Liver (tissue), 9 donors: Measurements from ENCODE around the gene KIAA0825. TPM values are rescaled to one million over a fixed set of nuclear protein-coding genes. Genes with fewer than 3 reads are reported as not detected.

Experiments
- DNase-seq: peaks from one replicate; pipeline ENCODE4 v3.0.0-alpha.2; 2017; ENCODE audit warnings: low spot score
- H3K27ac ChIP-seq, 2 donors: one replicate each; pipeline ENCODE4 v1.7.0; 2013; ENCODE audit warnings: inconsistent platforms in 2 of 2, low read length in 2 of 2, control low read depth in 1 of 2, low read depth in 1 of 2, mild to moderate bottlenecking in 1 of 2
- H3K27me3 ChIP-seq, 4 donors: one replicate each; pipeline versions ENCODE4 v1.6.1 to v1.7.0; 2013; ENCODE audit warnings: low read length in 3 of 4, inconsistent platforms in 1 of 4, mild to moderate bottlenecking in 1 of 4, moderate library complexity in 1 of 4; ENCODE audit not compliant: control insufficient read depth in 4 of 4, insufficient read depth in 4 of 4
- H3K36me3 ChIP-seq, 4 donors: one replicate each; pipeline versions ENCODE4 v1.6.1 to v1.7.0; 2013; ENCODE audit warnings: low read length in 3 of 4, mild to moderate bottlenecking in 3 of 4, low read depth in 1 of 4, moderate library complexity in 1 of 4; ENCODE audit not compliant: control insufficient read depth in 4 of 4, insufficient read depth in 3 of 4
- H3K4me1 ChIP-seq, 4 donors: one replicate each; pipeline versions ENCODE4 v1.6.1 to v1.7.0; 2013; ENCODE audit warnings: low read length in 3 of 4, mild to moderate bottlenecking in 3 of 4, moderate library complexity in 1 of 4; ENCODE audit not compliant: control insufficient read depth in 4 of 4, insufficient read depth in 4 of 4
- H3K4me3 ChIP-seq, 3 donors: one replicate each; pipeline versions ENCODE4 v1.6.1 to v1.7.0; 2013; ENCODE audit warnings: low read length in 3 of 3, control low read depth in 1 of 3, low read depth in 1 of 3, mild to moderate bottlenecking in 1 of 3
- H3K9ac ChIP-seq, 2 donors: one replicate each; pipeline ENCODE4 v1.7.0; 2013; ENCODE audit warnings: low read length in 2 of 2, mild to moderate bottlenecking in 2 of 2, moderate library complexity in 2 of 2, control low read depth in 1 of 2, low read depth in 1 of 2
- H3K9me3 ChIP-seq, 4 donors: one replicate each; pipeline versions ENCODE4 v1.6.1 to v1.7.0; 2013; ENCODE audit warnings: low read length in 3 of 4; ENCODE audit not compliant: control insufficient read depth in 4 of 4
- CTCF ChIP-seq: fragments of 150-350 bp; IDR thresholded peaks from 2 replicates; pipeline ENCODE4 v1.5.1; 2017; ENCODE audit warnings: improper control_type of control experiment, low read depth, low read length; ENCODE audit not compliant: missing input control
- FOXA1 ChIP-seq: IDR thresholded peaks from 2 replicates; pipeline ENCODE4 v1.6.1; 2016; ENCODE audit warnings: antibody characterized with exemption
- FOXA2 ChIP-seq: IDR thresholded peaks from 2 replicates; pipeline ENCODE4 v1.6.1; 2016; ENCODE audit warnings: antibody characterized with exemption
- HNF4G ChIP-seq: IDR thresholded peaks from 2 replicates; pipeline ENCODE4 v1.6.1; 2016; ENCODE audit warnings: antibody characterized with exemption
- JUND ChIP-seq, 2 donors: IDR thresholded peaks; 2 replicates each; pipeline ENCODE4 v1.6.1; 2016; ENCODE audit warnings: antibody characterized with exemption in 2 of 2
- NR2F2 ChIP-seq: IDR thresholded peaks from 2 replicates; pipeline ENCODE4 v1.6.1; 2016; ENCODE audit warnings: antibody characterized with exemption
- RAD21 ChIP-seq, 2 donors: IDR thresholded peaks; 2 replicates each; pipeline ENCODE4 v1.6.1; 2016; ENCODE audit warnings: antibody characterized with exemption in 2 of 2, mild to moderate bottlenecking in 2 of 2
- REST ChIP-seq: IDR thresholded peaks from 2 replicates; pipeline ENCODE4 v1.6.1; 2016; ENCODE audit warnings: antibody characterized with exemption, mild to moderate bottlenecking
- RXRA ChIP-seq, 2 donors: IDR thresholded peaks; 2 replicates each; pipeline ENCODE4 v1.6.1; 2017 to 2018; ENCODE audit warnings: antibody characterized with exemption in 2 of 2, mild to moderate bottlenecking in 1 of 2
- TAF1 ChIP-seq: conservative IDR thresholded peaks from 2 replicates; pipeline ENCODE4 v1.6.1; 2016; ENCODE audit warnings: antibody characterized with exemption, mild to moderate bottlenecking
- YY1 ChIP-seq: IDR thresholded peaks from 2 replicates; pipeline ENCODE4 v1.6.1; 2016; ENCODE audit warnings: antibody characterized with exemption, mild to moderate bottlenecking
- WGBS: extraction: QIAGEN DNeasy Blood & Tissue Kit; methylation state at CpG from one replicate; pipeline ENCODE4 v1.1.7; 2013; 5-methylcytosine and 5-hydroxymethylcytosine counted together
- polyA plus RNA-seq, 2 donors: library from polyadenylated mRNA; stranded (reverse) in 1 of 2; unstranded in 1 of 2; fragments of 200-250 nt in 1 of 2; fragments of >200 nt in 1 of 2; fragmentation: Nextera tagmentation in 1 of 2; extraction: Ambion mirVana in 1 of 2; gene quantifications; one replicate each; pipeline versions ENCODE4 v1.2.1 to v1.2.3, GENCODE V29; 2013 to 2015
- total RNA-seq, 2 donors: library from RNA; depleted of rRNA; stranded (reverse); fragments of >200 nt; gene quantifications; one replicate each; pipeline ENCODE4 v1.2.3, GENCODE V29; 2014
- donor health status: healthy.
- donor health status: healthy.
- donor health status: healthy.
- donor health status: healthy.
- donor health status: healthy.

The KIAA0825 gene
- total and polyA plus RNA-seq, 4 donors: 0.25 to 3.2 (median 1.2) TPM

GRCh38 chr5:94402096-94402495, 216.3 kb downstream of the KIAA0825 start:
- WGBS: 96% methylated on average over 3 of the region's 3 CpGs
- H3K27me3 ChIP-seq: no peaks in the 10 kb centered on the region
- H3K9ac ChIP-seq: no peak overlapping the region

GRCh38 chr5:94397508-94397907, 220.9 kb downstream of the KIAA0825 start:
- no peaks in the 10 kb centered on the region for H3K36me3 ChIP-seq
- no peak for TF ChIP-seq YY1
- TF ChIP-seq RAD21 (IDR thresholded peaks at IDR 0.05): peak in 1 of 2 donors; percentile 57
- DNase-seq: no peak
- no peak overlapping the region for H3K27ac ChIP-seq
- H3K27me3 ChIP-seq: no peaks in the 10 kb centered on the region
- no peak overlapping the region for H3K9ac ChIP-seq
- no peaks in the 10 kb centered on the region for H3K9me3 ChIP-seq
- H3K4me3 ChIP-seq: no peak overlapping the region
- no peaks in the 10 kb centered on the region for H3K4me1 ChIP-seq

More at GRCh38 chr5:94402096-94402495, 216.3 kb downstream of the KIAA0825 start:
- no peak overlapping the region for H3K4me3 ChIP-seq
- no peak for DNase-seq
- TF ChIP-seq TAF1 (no peak), NR2F2 (no peak), RXRA (IDR thresholded peaks at IDR 0.05) (no peak), JUND (IDR thresholded peaks at IDR 0.05) (no peak), FOXA1 (no peak), CTCF (no peak), FOXA2 (no peak), HNF4G (no peak), REST (no peak)
- no peaks in the 10 kb centered on the region for H3K36me3 ChIP-seq
- no peaks in the 10 kb centered on the region for H3K9me3 ChIP-seq
- H3K4me1 ChIP-seq: no peaks in the 10 kb centered on the region
- no peak overlapping the region for H3K27ac ChIP-seq

GRCh38 chr5:94396687-94397086, 221.7 kb downstream of the KIAA0825 start:
- no peaks in the 10 kb centered on the region for H3K9me3 ChIP-seq
- H3K36me3 ChIP-seq: no peaks in the 10 kb centered on the region
- no peak overlapping the region for H3K9ac ChIP-seq
- TF ChIP-seq REST: no peak
- TF ChIP-seq YY1: no peak
- no peak for TF ChIP-seq RXRA (IDR thresholded peaks at IDR 0.05)
- no peak for DNase-seq
- H3K4me3 ChIP-seq: no peak overlapping the region
- H3K4me1 ChIP-seq: no peaks in the 10 kb centered on the region
- no peaks in the 10 kb centered on the region for H3K27me3 ChIP-seq
- H3K27ac ChIP-seq: no peak overlapping the region
